Islet precursor cell (in vitro differentiated cells): Measurements from ENCODE around the gene BTG2.
"Not testable (repeated sequence)": the region's sequence is repeated elsewhere in the genome, so short reads cannot be mapped to it uniquely, and the experiment has no call there.

Source experiments
- DNase-seq: peaks from one replicate; pipeline ENCODE4 v3.0.0-alpha.2; 2018

Gene BTG2

DNA sequence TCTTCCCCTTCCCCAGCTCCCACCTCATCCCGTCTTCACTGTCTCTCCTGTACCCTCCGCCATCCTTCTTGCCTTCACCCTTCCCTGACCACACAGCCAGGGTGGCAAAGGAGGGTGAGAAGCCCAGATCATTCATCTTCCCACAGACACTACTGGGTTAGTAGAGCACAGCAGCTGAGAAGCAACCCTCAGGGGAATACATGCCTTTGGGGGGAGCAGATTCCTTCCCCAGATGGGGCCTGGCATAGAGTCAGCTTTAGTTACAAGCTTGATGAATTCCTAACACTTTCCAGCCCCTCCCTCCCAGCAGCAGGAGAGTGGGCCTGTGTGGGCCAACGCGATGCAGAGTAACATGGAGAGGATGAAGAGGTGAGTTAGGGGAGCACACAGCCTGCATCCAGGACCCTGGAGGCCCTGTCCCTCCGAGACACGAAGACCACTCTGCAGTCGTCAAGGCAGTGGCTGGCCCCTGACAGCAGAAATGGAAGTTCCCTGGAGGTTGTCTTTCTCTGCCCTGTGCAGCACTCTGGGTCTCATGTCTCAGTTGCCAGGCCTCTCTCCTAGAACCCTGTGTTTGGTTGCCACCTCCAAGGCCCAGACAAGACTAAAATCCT lies 8.8 kb upstream of the BTG2 start:
- no peak for DNase-seq

- no peak for DNase-seq
These were observed 6.2 kb upstream of the BTG2 start for GRCh38 chr1:203299169-203299568.

- DNase-seq: not testable (repeated sequence)
These were observed 5.4 kb upstream of the BTG2 start for GRCh38 chr1:203299719-203300429.

GRCh38 chr1:203300441-203301330 lies 4.6 kb upstream of the BTG2 start:
- DNase-seq: no peak

- no peak for DNase-seq
These were observed 4.0 kb upstream of the BTG2 start for GRCh38 chr1:203301331-203301668.

GRCh38 chr1:203302456-203302855 lies 2.9 kb upstream of the BTG2 start:
- no peak for DNase-seq

GRCh38 chr1:203302894-203303293 lies 2.4 kb upstream of the BTG2 start:
- DNase-seq: no peak

GRCh38 chr1:203304391-203304918 lies 864 bp upstream of the BTG2 start:
- DNase-seq: no peak

DNA sequence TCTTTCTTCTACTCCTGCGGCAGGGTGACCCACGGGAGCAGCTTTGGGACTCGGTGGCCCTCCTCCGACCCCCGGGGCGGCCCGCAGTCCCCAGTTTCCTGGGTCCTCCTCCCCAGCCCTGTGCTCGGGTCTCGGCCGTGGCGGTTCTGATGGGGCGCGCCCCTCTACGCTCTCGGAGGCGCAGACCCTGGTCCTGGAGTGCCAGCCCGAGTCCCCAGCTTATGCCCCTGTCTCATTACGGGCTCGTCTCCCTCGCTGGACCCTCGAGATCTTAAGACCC lies 430 bp downstream of the BTG2 start:
- DNase-seq: no peak

DNA sequence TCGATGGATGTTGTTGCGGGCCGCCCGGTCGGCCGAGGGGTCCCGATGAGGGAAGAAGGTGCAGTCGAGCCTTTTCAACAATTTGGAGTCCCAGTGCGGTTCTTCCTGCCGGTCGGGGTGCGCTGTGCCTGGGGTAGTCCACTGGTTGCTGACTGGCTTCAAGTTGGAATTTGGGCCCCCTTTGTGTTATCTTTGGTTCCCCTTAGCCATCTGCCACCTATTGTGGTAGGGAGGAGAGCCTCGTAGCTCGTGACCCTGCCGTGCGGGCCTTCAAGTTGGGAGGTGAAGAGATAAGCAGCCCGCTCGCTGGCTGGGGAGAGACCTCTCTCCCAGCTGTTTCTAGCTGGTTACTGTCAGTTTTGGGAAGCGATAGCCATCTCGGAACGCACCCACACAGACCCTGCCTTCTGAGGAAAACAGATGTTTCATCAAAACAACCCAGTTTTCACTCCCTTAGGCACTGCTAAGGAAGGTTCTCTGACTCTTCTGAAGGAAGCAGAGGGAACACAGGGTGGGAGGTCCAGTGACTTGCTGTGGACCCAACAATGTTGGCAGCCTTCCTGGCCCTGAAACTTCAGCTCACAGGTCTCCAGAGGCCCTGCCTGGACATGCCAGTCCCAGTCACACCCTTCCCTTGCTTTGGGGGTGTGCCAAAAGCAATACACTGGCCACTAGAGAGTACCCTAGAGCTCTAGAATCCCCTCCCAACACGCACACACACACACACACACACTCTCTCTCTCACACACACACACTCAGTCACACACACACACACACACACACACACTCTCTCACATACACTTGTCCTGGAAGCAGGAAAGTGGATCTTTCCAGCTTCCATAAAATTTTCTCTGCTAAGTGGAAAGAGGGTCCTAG lies 1.0 kb downstream of the BTG2 start:
- DNase-seq: peak; percentile 64

GRCh38 chr1:203306965-203307541 lies 1.7 kb downstream of the BTG2 start:
- DNase-seq: no peak

DNA sequence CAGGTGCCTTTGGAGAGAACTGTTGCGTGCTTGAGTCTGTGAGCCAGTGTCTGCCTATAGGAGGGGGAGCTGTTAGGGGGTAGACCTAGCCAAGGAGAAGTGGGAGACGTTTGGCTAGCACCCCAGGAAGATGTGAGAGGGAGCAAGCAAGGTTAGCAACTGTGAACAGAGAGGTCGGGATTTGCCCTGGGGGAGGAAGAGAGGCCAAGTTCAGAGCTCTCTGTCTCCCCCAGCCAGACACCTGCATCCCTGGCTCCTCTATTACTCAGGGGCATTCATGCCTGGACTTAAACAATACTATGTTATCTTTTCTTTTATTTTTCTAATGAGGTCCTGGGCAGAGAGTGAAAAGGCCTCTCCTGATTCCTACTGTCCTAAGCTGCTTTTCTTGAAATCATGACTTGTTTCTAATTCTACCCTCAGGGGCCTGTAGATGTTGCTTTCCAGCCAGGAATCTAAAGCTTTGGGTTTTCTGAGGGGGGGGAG lies 2.4 kb downstream of the BTG2 start:
- no peak for DNase-seq

- no peak for DNase-seq
These were observed 3.1 kb downstream of the BTG2 start for GRCh38 chr1:203308328-203308922.

- DNase-seq: no peak
These were observed 3.6 kb downstream of the BTG2 start for GRCh38 chr1:203308923-203309331.

- DNase-seq: no peak
These were observed 6.3 kb downstream of the BTG2 start for GRCh38 chr1:203311368-203312301.

DNA sequence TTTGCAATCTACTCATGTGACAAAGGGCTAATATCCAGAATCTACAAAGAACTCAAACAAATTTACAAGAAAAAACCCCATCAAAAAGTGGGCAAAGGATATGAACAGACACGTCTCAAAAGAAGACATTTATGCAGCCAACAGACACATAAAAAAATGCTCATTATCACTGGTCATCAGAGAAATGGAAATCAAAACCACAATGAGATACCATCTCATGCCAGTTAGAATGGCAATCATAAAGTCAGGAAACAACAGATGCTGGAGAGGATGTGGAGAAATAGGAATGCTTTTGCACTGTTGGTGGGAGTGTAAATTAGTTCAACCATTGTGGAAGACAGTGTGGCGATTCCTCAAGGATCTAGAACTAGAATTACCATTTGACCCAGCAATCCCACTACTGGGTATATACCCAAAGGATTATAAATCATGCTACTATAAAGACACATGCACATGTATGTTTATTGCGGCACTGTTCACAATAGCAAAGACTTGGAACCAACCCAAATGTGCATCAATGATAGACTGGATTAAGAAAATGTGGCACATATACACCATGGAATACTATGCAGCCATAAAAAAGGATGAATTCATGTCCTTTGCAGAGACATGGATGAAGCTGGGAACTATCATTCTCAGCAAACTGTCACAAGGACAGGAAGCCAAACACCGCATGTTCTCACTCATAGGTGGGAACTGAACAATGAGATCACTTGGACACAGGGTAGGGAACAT lies 8.9 kb downstream of the BTG2 start:
- DNase-seq: not testable (repeated sequence)

- no peak for DNase-seq
These were observed 11.3 kb downstream of the BTG2 start for GRCh38 chr1:203316626-203317093.

DNA sequence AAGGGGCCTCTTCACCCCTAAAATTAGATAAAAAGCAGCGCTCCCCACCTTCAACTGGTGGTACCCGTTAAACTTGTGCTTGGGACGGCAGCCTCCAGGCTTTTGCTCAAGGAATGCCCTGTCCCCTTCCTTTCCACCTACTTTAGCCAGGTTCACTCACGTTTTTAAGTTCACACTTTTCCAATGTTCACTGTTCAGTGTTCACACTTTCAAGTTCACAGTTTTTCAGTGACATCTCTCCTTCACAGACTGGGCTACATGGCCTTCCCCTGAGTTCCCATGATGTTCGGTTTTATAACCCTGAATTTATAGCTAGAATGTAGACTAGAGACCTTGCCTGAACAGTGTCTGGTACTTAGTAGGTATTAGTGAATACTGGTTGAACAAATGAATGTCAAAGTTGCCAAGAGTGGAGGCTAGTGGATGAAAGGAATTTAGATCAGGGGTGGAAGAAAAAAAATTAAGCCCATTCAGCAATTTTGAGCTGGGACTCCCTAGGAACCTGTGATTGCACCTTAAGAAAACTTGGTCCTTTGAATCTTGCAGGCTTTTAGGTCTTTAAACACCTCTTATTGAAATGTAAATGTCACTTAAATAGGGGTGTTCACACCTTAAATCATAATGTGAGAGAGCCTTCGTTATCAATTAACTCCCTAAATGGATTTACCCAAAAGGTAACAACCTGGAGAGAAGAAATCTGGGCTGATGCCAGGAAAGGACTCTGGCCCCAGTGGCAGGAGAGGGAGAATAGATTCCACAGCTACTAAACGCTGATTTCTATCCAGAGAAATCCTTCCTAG lies 12.3 kb downstream of the BTG2 start:
- no peak for DNase-seq

DNA sequence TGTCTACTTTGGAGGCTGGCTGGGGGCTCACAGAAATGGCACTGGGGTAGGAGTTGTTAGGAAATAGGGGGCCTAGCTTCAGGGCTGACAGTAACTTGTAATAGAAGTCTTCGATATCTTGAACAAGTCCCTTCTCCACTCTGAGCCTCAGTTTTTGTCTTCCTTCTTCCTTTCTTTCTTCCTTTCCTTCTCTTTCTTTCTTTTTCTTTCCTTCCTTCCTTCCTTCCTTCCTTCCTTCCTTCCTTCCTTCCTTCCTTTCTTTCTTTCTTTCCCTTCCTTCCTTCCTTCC lies 12.9 kb downstream of the BTG2 start:
- DNase-seq: no peak
